Neural progenitor cell (in vitro differentiated cells): Measurements from ENCODE around the gene PRDM15. TPM values are rescaled to one million over a fixed set of nuclear protein-coding genes. Genes with fewer than 3 reads are reported as not detected.

ENCODE experiments used
- DNase-seq: peaks from one replicate; pipeline ENCODE4 v3.0.0-alpha.2; 2016; ENCODE audit warnings: low spot score
- H2AFZ ChIP-seq: fragments of 200-600 bp; sonication (generic); replicated peaks from 2 replicates; pipeline ENCODE4 v1.6.1; 2016; ENCODE audit warnings: antibody characterized with exemption
- H3F3A ChIP-seq: fragments of 200-600 bp; sonication (generic); 2 replicates; pipeline ENCODE4 v1.6.1; 2016; ENCODE audit warnings: antibody characterized with exemption, low read depth
- H3K27ac ChIP-seq: fragments of 200-600 bp; sonication (generic); 2 replicates; pipeline ENCODE4 v1.5.1; 2016; ENCODE audit warnings: mild to moderate bottlenecking
- H3K27me3 ChIP-seq: fragments of 200-600 bp; sonication (generic); 2 replicates; pipeline ENCODE4 v1.6.1; 2016; ENCODE audit warnings: mild to moderate bottlenecking, moderate library complexity
- H3K36me3 ChIP-seq: fragments of 200-600 bp; sonication (generic); 2 replicates; pipeline ENCODE4 v1.5.1; 2016
- H3K4me1 ChIP-seq: fragments of 200-600 bp; sonication (generic); 2 replicates; pipeline ENCODE4 v1.6.1; 2016; ENCODE audit warnings: mixed run types
- H3K4me2 ChIP-seq: fragments of 200-600 bp; sonication (generic); 2 replicates; pipeline ENCODE4 v1.6.1; 2016
- H3K4me3 ChIP-seq: fragments of 200-600 bp; sonication (generic); 2 replicates; pipeline ENCODE4 v1.5.1; 2016
- H3K79me2 ChIP-seq: fragments of 200-600 bp; sonication (generic); 2 replicates; pipeline ENCODE4 v1.6.1; 2016; ENCODE audit warnings: low read depth
- H3K9ac ChIP-seq: fragments of 200-600 bp; sonication (generic); 2 replicates; pipeline ENCODE4 v1.6.1; 2016
- H3K9me3 ChIP-seq: fragments of 200-600 bp; sonication (generic); 2 replicates; pipeline ENCODE4 v1.5.1; 2016; ENCODE audit warnings: low read depth
- H4K20me1 ChIP-seq: fragments of 200-600 bp; sonication (generic); 2 replicates; pipeline ENCODE4 v1.6.1; 2016; ENCODE audit warnings: low read depth
- H3K27ac Mint-ChIP-seq: 3 replicates; pipeline ENCODE4 v1.8.0; 2021; ENCODE audit warnings: mixed read lengths
- H3K27me3 Mint-ChIP-seq: 2 replicates; pipeline ENCODE4 v1.8.0; 2022; ENCODE audit warnings: low read depth, mild to moderate bottlenecking, inconsistent platforms, moderate library complexity, mixed read lengths; ENCODE audit not compliant: insufficient read depth
- H3K36me3 Mint-ChIP-seq: 3 replicates; pipeline ENCODE4 v1.8.0; 2021; ENCODE audit warnings: mixed read lengths
- H3K4me1 Mint-ChIP-seq: 3 replicates; pipeline ENCODE4 v1.8.0; 2021; ENCODE audit warnings: mixed read lengths
- H3K4me3 Mint-ChIP-seq: 3 replicates; pipeline ENCODE4 v1.8.0; 2021; ENCODE audit warnings: mild to moderate bottlenecking, moderate library complexity, mixed read lengths
- H3K9me3 Mint-ChIP-seq: 3 replicates; pipeline ENCODE4 v1.8.0; 2020; ENCODE audit warnings: mixed read lengths
- CTCF ChIP-seq: fragments of 200-600 bp; sonication (generic); IDR thresholded peaks from 2 replicates; pipeline ENCODE4 v1.5.1; 2017; ENCODE audit warnings: antibody characterized with exemption, mild to moderate bottlenecking
- EZH2 ChIP-seq: fragments of 200-600 bp; sonication (generic); IDR thresholded peaks from 2 replicates; pipeline ENCODE4 v1.6.1; 2017; ENCODE audit warnings: antibody characterized with exemption, mild to moderate bottlenecking, moderate library complexity
- EZH2phosphoT487 ChIP-seq: fragments of 200-600 bp; sonication (generic); IDR thresholded peaks from 2 replicates; pipeline ENCODE4 v1.6.1; 2017; ENCODE audit warnings: antibody characterized with exemption
- total RNA-seq: library from RNA; depleted of rRNA; stranded (reverse); fragments of >200 nt; gene quantifications from 2 replicates; pipeline ENCODE4 v1.2.3, GENCODE V29; 2015; ENCODE audit warnings: low replicate concordance

PRDM15 gene
- total RNA-seq, 1 donor from 2014 or later = 9.0 TPM

DNA sequence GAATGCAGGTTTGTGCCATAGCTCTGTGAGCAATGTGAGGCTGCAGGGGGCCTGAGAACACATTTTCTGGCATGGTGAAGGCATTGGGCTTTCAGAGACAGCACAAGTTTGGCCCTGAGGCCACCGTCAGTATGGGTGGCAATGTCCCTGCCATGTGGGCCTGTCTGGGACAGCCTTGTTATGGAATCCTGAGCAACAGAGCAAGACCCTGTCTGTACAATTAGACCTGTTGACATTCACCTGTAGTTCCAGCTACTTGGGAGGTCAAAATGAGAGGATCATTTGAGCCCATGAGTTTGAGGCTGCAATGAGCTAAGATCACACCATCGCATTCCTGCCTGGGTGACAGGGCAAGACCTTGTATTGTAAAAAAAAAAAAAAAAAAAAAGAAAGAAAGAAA lies 35.6 kb downstream of the PRDM15 start:
- Mint-ChIP-seq H3K9me3 (peaks cover 13% of the 10 kb centered on the region), H3K27ac (no peak overlapping the region), H3K4me1 (peaks cover 25% of the 10 kb centered on the region), H3K27me3 (peaks cover 3% of the 10 kb centered on the region), H3K4me3 (no peak overlapping the region), H3K36me3 (peaks cover 29% of the 10 kb centered on the region)
- Histone ChIP-seq H3K4me1 (no peaks in the 10 kb centered on the region), H4K20me1 (no peaks in the 10 kb centered on the region), H3K4me3 (no peak overlapping the region), H3K27me3 (no peaks in the 10 kb centered on the region), H3K27ac (no peak overlapping the region), H3K79me2 (no peaks in the 10 kb centered on the region), H3K9ac (no peak overlapping the region), H3F3A (peaks cover 2% of the 10 kb centered on the region), H3K9me3 (peaks cover 12% of the 10 kb centered on the region), H3K4me2 (no peak overlapping the region), H2AFZ (no peak overlapping the region), H3K36me3 (no peaks in the 10 kb centered on the region)
- DNase-seq = no peak
- TF ChIP-seq EZH2 (no peak), CTCF (no peak), EZH2phosphoT487 (no peak)

DNA sequence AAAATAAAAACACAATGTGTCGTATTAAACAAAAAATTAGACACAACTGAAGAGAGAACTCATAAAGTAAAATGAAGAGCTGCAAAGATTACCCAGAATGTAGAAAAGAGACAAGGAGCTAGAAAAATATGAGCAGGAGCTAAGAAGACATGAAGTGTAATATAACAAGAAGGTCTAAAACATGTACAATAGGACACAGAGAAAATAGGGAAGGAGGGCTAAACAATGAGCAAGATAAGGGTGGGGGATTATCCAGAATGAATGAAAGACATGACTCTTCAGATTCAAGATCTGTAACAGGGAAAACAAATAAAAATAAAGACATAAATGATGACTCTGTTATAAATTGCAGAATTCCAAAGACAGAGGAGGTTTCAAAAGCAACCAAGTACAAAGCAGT lies 38.3 kb downstream of the PRDM15 start:
- Mint-ChIP-seq H3K9me3 (peaks cover 13% of the 10 kb centered on the region), H3K27ac (no peak overlapping the region), H3K27me3 (peaks cover 5% of the 10 kb centered on the region), H3K36me3 (peaks cover 36% of the 10 kb centered on the region), H3K4me3 (no peak overlapping the region), H3K4me1 (peaks cover 18% of the 10 kb centered on the region)
- Histone ChIP-seq H2AFZ (no peak overlapping the region), H3K4me2 (no peak overlapping the region), H3K4me1 (peaks cover 7% of the 10 kb centered on the region), H3K9ac (no peak overlapping the region), H3K4me3 (no peak overlapping the region), H3K9me3 (peaks cover 12% of the 10 kb centered on the region), H3K36me3 (no peaks in the 10 kb centered on the region), H3F3A (no peaks in the 10 kb centered on the region), H3K27me3 (no peaks in the 10 kb centered on the region), H3K79me2 (no peaks in the 10 kb centered on the region), H3K27ac (no peak overlapping the region), H4K20me1 (no peaks in the 10 kb centered on the region)
- no peak for TF ChIP-seq CTCF
- no peak for DNase-seq

- no peaks in the 10 kb centered on the region for H4K20me1 ChIP-seq
- TF ChIP-seq EZH2phosphoT487 (no peak), EZH2 (no peak), CTCF (no peak)
- Mint-ChIP-seq H3K36me3 (peaks cover 40% of the 10 kb centered on the region), H3K9me3 (peaks cover 13% of the 10 kb centered on the region), H3K27ac (no peak overlapping the region), H3K27me3 (peaks cover 5% of the 10 kb centered on the region), H3K4me1 (peaks cover 13% of the 10 kb centered on the region), H3K4me3 (no peak overlapping the region)
- H3K36me3 ChIP-seq = no peaks in the 10 kb centered on the region
- no peak overlapping the region for H3K27ac ChIP-seq
- peaks cover 7% of the 10 kb centered on the region for H3K4me1 ChIP-seq
- no peak overlapping the region for H2AFZ ChIP-seq
- peaks cover 12% of the 10 kb centered on the region for H3K9me3 ChIP-seq
- H3K79me2 ChIP-seq = no peaks in the 10 kb centered on the region
- H3K4me2 ChIP-seq = no peak overlapping the region
- no peak overlapping the region for H3K4me3 ChIP-seq
- no peaks in the 10 kb centered on the region for H3F3A ChIP-seq
- H3K27me3 ChIP-seq = no peaks in the 10 kb centered on the region
- H3K9ac ChIP-seq = no peak overlapping the region
- DNase-seq = no peak
Measured at GRCh38 chr21:41839387-41840000, 39.6 kb downstream of the PRDM15 start.
